NCI-H345 treated with DMSO at 0.1 percent for 48 hours (cell line): Measurements from ENCODE around the gene PNMA3.
"Not testable (repeated sequence)": the region's sequence is repeated elsewhere in the genome, so short reads cannot be mapped to it uniquely, and the experiment has no call there.

ENCODE experiments used
- DNase-seq: peaks from one replicate; lab custom pipeline; 2025; ENCODE audit not compliant: unreplicated experiment; lab: John Stamatoyannopoulos, UW

The PNMA3 gene

GRCh38 chrX:153055871-153056749, at the start of gene PNMA3:
PNMA3 (plus strand) TSS chrX:153056470; CDS start chrX:153057056, 586 bp downstream.
- DNase-seq, result no peak

- not testable (repeated sequence) for DNase-seq
These were observed 39.1 kb upstream of the PNMA3 start for GRCh38 chrX:153017174-153017573.

GRCh38 chrX:153019166-153019565, 37.1 kb upstream of the PNMA3 start:
- no peak for DNase-seq

GRCh38 chrX:153026501-153026900, 29.8 kb upstream of the PNMA3 start:
- DNase-seq, result not testable (repeated sequence)

- not testable (repeated sequence) for DNase-seq
These were observed 27.8 kb upstream of the PNMA3 start for GRCh38 chrX:153028487-153028886.

- no peak for DNase-seq
These were observed 27.1 kb upstream of the PNMA3 start for GRCh38 chrX:153029162-153029561.

- no peak for DNase-seq
These were observed 26.4 kb upstream of the PNMA3 start for GRCh38 chrX:153029875-153030274.

GRCh38 chrX:153030801-153031200, 25.5 kb upstream of the PNMA3 start:
- DNase-seq, result no peak

GRCh38 chrX:153032397-153033118, 23.7 kb upstream of the PNMA3 start:
- peak; percentile 21 for DNase-seq

GRCh38 chrX:153049093-153049492, 7.2 kb upstream of the PNMA3 start:
- DNase-seq, result no peak

GRCh38 chrX:153052534-153052933, 3.7 kb upstream of the PNMA3 start:
- DNase-seq, result no peak

GRCh38 chrX:153057281-153057680, 1.0 kb downstream of the PNMA3 start:
- DNase-seq, result no peak

- no peak for DNase-seq
These were observed 3.2 kb downstream of the PNMA3 start for GRCh38 chrX:153059191-153060094.

GRCh38 chrX:153060095-153060445, 3.8 kb downstream of the PNMA3 start:
- no peak for DNase-seq

- no peak for DNase-seq
These were observed 5.5 kb downstream of the PNMA3 start for GRCh38 chrX:153061732-153062131.

GRCh38 chrX:153063315-153063714, 7.0 kb downstream of the PNMA3 start:
- DNase-seq, result no peak

- DNase-seq, result no peak
These were observed 7.8 kb downstream of the PNMA3 start for GRCh38 chrX:153064061-153064460.

GRCh38 chrX:153065389-153065788, 9.1 kb downstream of the PNMA3 start:
- DNase-seq, result no peak

- DNase-seq, result not testable (repeated sequence)
These were observed 10.1 kb downstream of the PNMA3 start for GRCh38 chrX:153066402-153066801.

- DNase-seq, result not testable (repeated sequence)
These were observed 15.8 kb downstream of the PNMA3 start, which contains the start of gene PNMA6A for GRCh38 chrX:153071909-153072583. PNMA6A (plus strand) TSS chrX:153072454; CDS start chrX:153073063, 609 bp downstream.
